Activated CD8-positive, alpha-beta memory T cell treated with anti-CD3 and anti-CD28 coated beads, Interleukin-2, amount 50 U/mL, for 48 hours (primary cell): ENCODE measurements around the gene MGAT4C.
"Not testable (repeated sequence)": the region's sequence is repeated elsewhere in the genome, so short reads cannot be mapped to it uniquely, and the experiment has no call there.

Source experiments
- DNase-seq: peaks from one replicate; pipeline ENCODE4 v3.0.0-alpha.2; 2020

MGAT4C gene

GRCh38 chr12:86228656-86229055, 27.5 kb downstream of the MGAT4C start:
- no peak for DNase-seq

GRCh38 chr12:86226481-86226880, 29.7 kb downstream of the MGAT4C start:
- DNase-seq: no peak

GRCh38 chr12:86216591-86216990, 39.6 kb downstream of the MGAT4C start:
- no peak for DNase-seq

GRCh38 chr12:86213012-86213411, 43.2 kb downstream of the MGAT4C start:
- no peak for DNase-seq

GRCh38 chr12:86198696-86199444, 57.3 kb downstream of the MGAT4C start:
- no peak for DNase-seq

- no peak for DNase-seq
Measured at GRCh38 chr12:86196465-86196864, 59.7 kb downstream of the MGAT4C start.

- DNase-seq: no peak
Measured at GRCh38 chr12:86194721-86195120, 61.5 kb downstream of the MGAT4C start.

- no peak for DNase-seq
Measured at GRCh38 chr12:86193931-86194330, 62.3 kb downstream of the MGAT4C start.

GRCh38 chr12:86188226-86188625, 68.0 kb downstream of the MGAT4C start:
- no peak for DNase-seq

GRCh38 chr12:86186449-86186848, 69.7 kb downstream of the MGAT4C start:
- DNase-seq: no peak

GRCh38 chr12:86179855-86180254, 76.3 kb downstream of the MGAT4C start:
- DNase-seq: no peak

GRCh38 chr12:86174188-86174587, 82.0 kb downstream of the MGAT4C start:
- no peak for DNase-seq

- DNase-seq: no peak
Measured at GRCh38 chr12:86172913-86173443, 83.2 kb downstream of the MGAT4C start.

GRCh38 chr12:86170051-86170450, 86.1 kb downstream of the MGAT4C start:
- DNase-seq: no peak

- no peak for DNase-seq
Measured at GRCh38 chr12:86158956-86159355, 97.2 kb downstream of the MGAT4C start.

- DNase-seq: no peak
Measured at GRCh38 chr12:86154620-86155019, 101.6 kb downstream of the MGAT4C start.

- DNase-seq: no peak
Measured at GRCh38 chr12:86148612-86149011, 107.6 kb downstream of the MGAT4C start.

GRCh38 chr12:86148071-86148470, 108.1 kb downstream of the MGAT4C start:
- no peak for DNase-seq

- DNase-seq: no peak
Measured at GRCh38 chr12:86145156-86145555, 111.0 kb downstream of the MGAT4C start.

GRCh38 chr12:86143162-86143561, 113.0 kb downstream of the MGAT4C start:
- DNase-seq: no peak

GRCh38 chr12:86139671-86140070, 116.5 kb downstream of the MGAT4C start:
- DNase-seq: no peak

- no peak for DNase-seq
Measured at GRCh38 chr12:86138770-86139169, 117.4 kb downstream of the MGAT4C start.

GRCh38 chr12:86137936-86138335, 118.3 kb downstream of the MGAT4C start:
- DNase-seq: no peak

- DNase-seq: no peak
Measured at GRCh38 chr12:86134561-86134960, 121.6 kb downstream of the MGAT4C start.

GRCh38 chr12:86126900-86127299, 129.3 kb downstream of the MGAT4C start:
- not testable (repeated sequence) for DNase-seq
